K562 (cell line): ENCODE measurements around the gene NEDD4L. TPM values are rescaled to one million over a fixed set of nuclear protein-coding genes. Genes with fewer than 3 reads are reported as not detected.

ENCODE experiments used
- CBFA2T3 ChIP-seq: fragments of 450-650 bp; IDR thresholded peaks from 2 replicates; pipeline ENCODE4 v1.6.1; 2017
- CHD2 ChIP-seq: IDR thresholded peaks from 2 replicates; pipeline ENCODE4 v1.6.1; 2011; ENCODE audit warnings: low read depth, low read length
- ELF2 ChIP-seq: fragments of 250-450 bp; sonication (Bioruptor Pico); IDR thresholded peaks from 2 replicates; pipeline ENCODE4 v1.5.0; 2021; ENCODE audit warnings: mild to moderate bottlenecking
- ELF4 ChIP-seq: fragments of 450-650 bp; formaldehyde crosslinking; IDR thresholded peaks from 2 replicates; pipeline ENCODE4 v1.4.0; 2022; ENCODE audit warnings: missing genetic modification characterization
- HDAC8 ChIP-seq: fragments of 450-650 bp; IDR thresholded peaks from 2 replicates; pipeline ENCODE4 v1.6.1; 2016; ENCODE audit warnings: mild to moderate bottlenecking, missing genetic modification characterization, moderate library complexity, missing compliant biosample characterization
- KDM2B ChIP-seq: fragments of 250-450 bp; sonication (Bioruptor Pico); IDR thresholded peaks from 2 replicates; pipeline ENCODE4 v1.8.0; 2021; ENCODE audit warnings: mild to moderate bottlenecking, moderate library complexity
- LARP7 ChIP-seq: fragments of 450-650 bp; IDR thresholded peaks from 2 replicates; pipeline ENCODE4 v1.6.1; 2016
- NFE2L1 ChIP-seq: fragments of 450-650 bp; IDR thresholded peaks from 2 replicates; pipeline ENCODE4 v1.6.1; 2016; ENCODE audit warnings: missing genetic modification characterization, low read depth, mild to moderate bottlenecking, missing compliant biosample characterization, moderate library complexity, borderline replicate concordance
- SAFB ChIP-seq: fragments of 200-400 bp; formaldehyde crosslinking; IDR thresholded peaks from 2 replicates; pipeline ENCODE4 v1.6.1; 2017; ENCODE audit warnings: low read depth, low read length, borderline replicate concordance
- SMARCA4 ChIP-seq: fragments of 450-650 bp; IDR thresholded peaks from 2 replicates; pipeline ENCODE4 v1.6.1; 2016
- SPI1 ChIP-seq: IDR thresholded peaks from 2 replicates; pipeline ENCODE4 v1.6.1; 2011; ENCODE audit warnings: low read depth, low read length, control low read depth, borderline replicate concordance
- SRSF1 ChIP-seq: fragments of 200-400 bp; formaldehyde crosslinking; IDR thresholded peaks from 2 replicates; pipeline ENCODE4 v1.6.1; 2017; ENCODE audit warnings: mild to moderate bottlenecking, low read depth, low read length, moderate library complexity
- SUPT5H ChIP-seq: fragments of 450-650 bp; IDR thresholded peaks from 2 replicates; pipeline ENCODE4 v1.6.1; 2016
- ZNF695 ChIP-seq: fragments of 450-650 bp; formaldehyde crosslinking; IDR thresholded peaks from 2 replicates; pipeline ENCODE4 v1.4.0; 2020; ENCODE audit warnings: mild to moderate bottlenecking, moderate library complexity
- ZNF764 ChIP-seq: fragments of 250-450 bp; sonication (Bioruptor Pico); IDR thresholded peaks from 2 replicates; pipeline ENCODE4 v1.4.0; 2020; ENCODE audit warnings: low read depth, mild to moderate bottlenecking, moderate library complexity
- polyA plus RNA-seq, 8 experiments: library from polyadenylated mRNA; depleted of rRNA in 4 of 8; stranded (reverse) in 5 of 8; unstranded in 3 of 8; fragments of >200 nt; fragmentation: Nextera tagmentation in 2 of 8; fragmentation: Illumina TruSeq in 1 of 8; extraction: Ambion mirVana in 2 of 8; extraction: Trizol in 1 of 8; gene quantifications; 2 replicates each; pipeline versions ENCODE4 v1.2.1 to v1.2.3, GENCODE V29; 2011 to 2014; ENCODE audit warnings: inconsistent platforms in 1 of 8, missing spikeins in 1 of 8
- total RNA-seq, 7 experiments: library from RNA; depleted of rRNA in 6 of 7; stranded (reverse); fragments of >200 nt in 6 of 7; fragmentation: Illumina TruSeq in 2 of 7; extraction: Trizol in 2 of 7; gene quantifications; 2 replicates each; pipeline versions ENCODE4 v1.2.1 to v1.2.3, GENCODE V29; 2011 to 2021; ENCODE audit warnings: low replicate concordance in 1 of 7
- TF ChIP-seq, protein P1 (sequence below): fragments of 200-400 bp; formaldehyde crosslinking; IDR thresholded peaks from 2 replicates; pipeline ENCODE4 v1.6.1; 2017; ENCODE audit warnings: mild to moderate bottlenecking, low read depth, low read length, moderate library complexity
- TF ChIP-seq, protein P2 (sequence below): fragments of 200-800 bp; sonication (Bioruptor generic); IDR thresholded peaks from 2 replicates; pipeline ENCODE4 v1.6.1; 2017; ENCODE audit warnings: missing genetic modification characterization, missing compliant biosample characterization
- TF ChIP-seq, protein P3 (sequence below): sonication (generic); formaldehyde crosslinking; IDR thresholded peaks from 2 replicates; pipeline ENCODE4 v1.8.1; 2022; ENCODE audit warnings: missing genetic modification reagents
- TF ChIP-seq, protein P4 (sequence below): fragments of 250-450 bp; sonication (Bioruptor Pico); IDR thresholded peaks from 2 replicates; pipeline ENCODE4 v1.9.0; 2021; ENCODE audit warnings: mild to moderate bottlenecking
- TF ChIP-seq, protein P5 (sequence below): fragments of 250-450 bp; sonication (Bioruptor Pico); IDR thresholded peaks from 2 replicates; pipeline ENCODE4 v1.5.0; 2022; ENCODE audit warnings: mild to moderate bottlenecking
- TF ChIP-seq, protein P6 (sequence below): fragments of 450-650 bp; formaldehyde crosslinking; IDR thresholded peaks from 2 replicates; pipeline ENCODE4 v1.4.0; 2020; ENCODE audit warnings: mild to moderate bottlenecking, mixed read lengths

The NEDD4L gene
- total and polyA plus RNA-seq, 9 of the 15 experiments (the other 6 are each of a cell fraction or from before 2014, with no cell fraction given) = 8.1 to 33.4 (median 19.9) TPM

DNA sequence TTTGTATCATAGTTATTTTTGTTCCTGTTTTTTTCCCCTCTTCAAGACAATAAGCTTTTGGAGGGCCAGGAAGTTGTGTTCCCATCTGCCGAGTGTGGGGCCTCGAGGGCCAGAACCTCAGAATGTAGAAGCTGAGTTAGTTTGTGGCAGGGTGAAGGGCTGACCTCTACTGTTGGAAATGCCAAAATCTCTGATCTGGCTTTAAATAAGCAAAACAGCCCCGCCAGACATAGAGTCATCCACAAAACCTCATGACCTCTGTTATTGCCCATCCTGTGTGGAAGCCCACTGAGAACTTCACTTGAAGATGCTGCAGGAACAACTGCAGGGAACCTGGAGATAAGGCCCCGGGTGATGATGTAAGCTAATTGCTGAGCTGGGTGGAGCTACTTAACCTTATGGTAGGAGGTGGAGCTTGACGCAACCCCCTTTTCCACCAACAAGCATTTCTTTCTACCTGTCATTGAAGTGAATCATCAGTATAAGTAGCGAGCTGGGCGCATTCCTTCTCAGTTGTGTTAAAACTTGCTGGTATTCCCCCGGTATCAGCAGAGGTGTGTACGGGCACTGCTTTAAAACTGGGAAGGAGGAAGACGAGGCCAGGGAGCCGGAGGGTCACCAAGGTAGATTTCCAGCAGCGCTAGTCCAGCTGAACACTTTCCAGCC lies 177.2 kb downstream of the NEDD4L start (continued):
- TF ChIP-seq, protein P1, sequence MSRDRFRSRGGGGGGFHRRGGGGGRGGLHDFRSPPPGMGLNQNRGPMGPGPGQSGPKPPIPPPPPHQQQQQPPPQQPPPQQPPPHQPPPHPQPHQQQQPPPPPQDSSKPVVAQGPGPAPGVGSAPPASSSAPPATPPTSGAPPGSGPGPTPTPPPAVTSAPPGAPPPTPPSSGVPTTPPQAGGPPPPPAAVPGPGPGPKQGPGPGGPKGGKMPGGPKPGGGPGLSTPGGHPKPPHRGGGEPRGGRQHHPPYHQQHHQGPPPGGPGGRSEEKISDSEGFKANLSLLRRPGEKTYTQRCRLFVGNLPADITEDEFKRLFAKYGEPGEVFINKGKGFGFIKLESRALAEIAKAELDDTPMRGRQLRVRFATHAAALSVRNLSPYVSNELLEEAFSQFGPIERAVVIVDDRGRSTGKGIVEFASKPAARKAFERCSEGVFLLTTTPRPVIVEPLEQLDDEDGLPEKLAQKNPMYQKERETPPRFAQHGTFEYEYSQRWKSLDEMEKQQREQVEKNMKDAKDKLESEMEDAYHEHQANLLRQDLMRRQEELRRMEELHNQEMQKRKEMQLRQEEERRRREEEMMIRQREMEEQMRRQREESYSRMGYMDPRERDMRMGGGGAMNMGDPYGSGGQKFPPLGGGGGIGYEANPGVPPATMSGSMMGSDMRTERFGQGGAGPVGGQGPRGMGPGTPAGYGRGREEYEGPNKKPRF = no peak
- TF ChIP-seq SPI1 = no peak
- no peak for TF ChIP-seq ELF2 (CRISPR knock-in tag)
- no peak for TF ChIP-seq ZNF695 (CRISPR knock-in tag)
- no peak for TF ChIP-seq HDAC8 (tag)
- TF ChIP-seq, protein P2, sequence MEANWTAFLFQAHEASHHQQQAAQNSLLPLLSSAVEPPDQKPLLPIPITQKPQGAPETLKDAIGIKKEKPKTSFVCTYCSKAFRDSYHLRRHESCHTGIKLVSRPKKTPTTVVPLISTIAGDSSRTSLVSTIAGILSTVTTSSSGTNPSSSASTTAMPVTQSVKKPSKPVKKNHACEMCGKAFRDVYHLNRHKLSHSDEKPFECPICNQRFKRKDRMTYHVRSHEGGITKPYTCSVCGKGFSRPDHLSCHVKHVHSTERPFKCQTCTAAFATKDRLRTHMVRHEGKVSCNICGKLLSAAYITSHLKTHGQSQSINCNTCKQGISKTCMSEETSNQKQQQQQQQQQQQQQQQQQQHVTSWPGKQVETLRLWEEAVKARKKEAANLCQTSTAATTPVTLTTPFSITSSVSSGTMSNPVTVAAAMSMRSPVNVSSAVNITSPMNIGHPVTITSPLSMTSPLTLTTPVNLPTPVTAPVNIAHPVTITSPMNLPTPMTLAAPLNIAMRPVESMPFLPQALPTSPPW = no peak
- TF ChIP-seq SUPT5H = peak; percentile 67
- TF ChIP-seq, protein P3, sequence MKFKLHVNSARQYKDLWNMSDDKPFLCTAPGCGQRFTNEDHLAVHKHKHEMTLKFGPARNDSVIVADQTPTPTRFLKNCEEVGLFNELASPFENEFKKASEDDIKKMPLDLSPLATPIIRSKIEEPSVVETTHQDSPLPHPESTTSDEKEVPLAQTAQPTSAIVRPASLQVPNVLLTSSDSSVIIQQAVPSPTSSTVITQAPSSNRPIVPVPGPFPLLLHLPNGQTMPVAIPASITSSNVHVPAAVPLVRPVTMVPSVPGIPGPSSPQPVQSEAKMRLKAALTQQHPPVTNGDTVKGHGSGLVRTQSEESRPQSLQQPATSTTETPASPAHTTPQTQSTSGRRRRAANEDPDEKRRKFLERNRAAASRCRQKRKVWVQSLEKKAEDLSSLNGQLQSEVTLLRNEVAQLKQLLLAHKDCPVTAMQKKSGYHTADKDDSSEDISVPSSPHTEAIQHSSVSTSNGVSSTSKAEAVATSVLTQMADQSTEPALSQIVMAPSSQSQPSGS (CRISPR knock-in tag) = no peak
- no peak for TF ChIP-seq ZNF764 (CRISPR knock-in tag)
- TF ChIP-seq SRSF1 = no peak
- no peak for TF ChIP-seq SAFB
- TF ChIP-seq SMARCA4 = 0 out of 2 replicates have a peak, but pooled peaks have one; percentile 45
- no peak for TF ChIP-seq NFE2L1
- no peak for TF ChIP-seq ELF4 (CRISPR knock-in tag)
- TF ChIP-seq CBFA2T3 = peak; percentile 46; the same call in 1 of the 2 replicates
- TF ChIP-seq, protein P4, sequence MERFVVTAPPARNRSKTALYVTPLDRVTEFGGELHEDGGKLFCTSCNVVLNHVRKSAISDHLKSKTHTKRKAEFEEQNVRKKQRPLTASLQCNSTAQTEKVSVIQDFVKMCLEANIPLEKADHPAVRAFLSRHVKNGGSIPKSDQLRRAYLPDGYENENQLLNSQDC (CRISPR knock-in tag) = no peak
- TF ChIP-seq, protein P5, sequence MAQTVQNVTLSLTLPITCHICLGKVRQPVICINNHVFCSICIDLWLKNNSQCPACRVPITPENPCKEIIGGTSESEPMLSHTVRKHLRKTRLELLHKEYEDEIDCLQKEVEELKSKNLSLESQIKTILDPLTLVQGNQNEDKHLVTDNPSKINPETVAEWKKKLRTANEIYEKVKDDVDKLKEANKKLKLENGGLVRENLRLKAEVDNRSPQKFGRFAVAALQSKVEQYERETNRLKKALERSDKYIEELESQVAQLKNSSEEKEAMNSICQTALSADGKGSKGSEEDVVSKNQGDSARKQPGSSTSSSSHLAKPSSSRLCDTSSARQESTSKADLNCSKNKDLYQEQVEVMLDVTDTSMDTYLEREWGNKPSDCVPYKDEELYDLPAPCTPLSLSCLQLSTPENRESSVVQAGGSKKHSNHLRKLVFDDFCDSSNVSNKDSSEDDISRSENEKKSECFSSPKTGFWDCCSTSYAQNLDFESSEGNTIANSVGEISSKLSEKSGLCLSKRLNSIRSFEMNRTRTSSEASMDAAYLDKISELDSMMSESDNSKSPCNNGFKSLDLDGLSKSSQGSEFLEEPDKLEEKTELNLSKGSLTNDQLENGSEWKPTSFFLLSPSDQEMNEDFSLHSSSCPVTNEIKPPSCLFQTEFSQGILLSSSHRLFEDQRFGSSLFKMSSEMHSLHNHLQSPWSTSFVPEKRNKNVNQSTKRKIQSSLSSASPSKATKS = no peak
- TF ChIP-seq, protein P6, sequence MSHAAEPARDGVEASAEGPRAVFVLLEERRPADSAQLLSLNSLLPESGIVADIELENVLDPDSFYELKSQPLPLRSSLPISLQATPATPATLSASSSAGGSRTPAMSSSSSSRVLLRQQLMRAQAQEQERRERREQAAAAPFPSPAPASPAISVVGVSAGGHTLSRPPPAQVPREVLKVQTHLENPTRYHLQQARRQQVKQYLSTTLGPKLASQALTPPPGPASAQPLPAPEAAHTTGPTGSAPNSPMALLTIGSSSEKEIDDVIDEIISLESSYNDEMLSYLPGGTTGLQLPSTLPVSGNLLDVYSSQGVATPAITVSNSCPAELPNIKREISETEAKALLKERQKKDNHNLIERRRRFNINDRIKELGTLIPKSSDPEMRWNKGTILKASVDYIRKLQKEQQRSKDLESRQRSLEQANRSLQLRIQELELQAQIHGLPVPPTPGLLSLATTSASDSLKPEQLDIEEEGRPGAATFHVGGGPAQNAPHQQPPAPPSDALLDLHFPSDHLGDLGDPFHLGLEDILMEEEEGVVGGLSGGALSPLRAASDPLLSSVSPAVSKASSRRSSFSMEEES (CRISPR knock-in tag) = no peak
- TF ChIP-seq LARP7 = no peak
- TF ChIP-seq KDM2B (CRISPR knock-in tag) = no peak
- no peak for TF ChIP-seq CHD2
